ENCODE results near the gene BICDL2. TPM values are rescaled to one million over a fixed set of nuclear protein-coding genes. Genes with fewer than 3 reads are reported as not detected.

The BICDL2 gene
- total and polyA plus RNA-seq, 2 donors (not counting 1 experiment from before 2014, with no cell fraction given), result not detected

GRCh38 chr16:3023415-3023668 is 13.4 kb downstream of the BICDL2 start:
- peak overlapping the region; percentile 78 for H3K9ac ChIP-seq (ENCODE audit: insufficient read depth, low read length)
- peaks cover 27% of the 10 kb centered on the region for H3K36me3 ChIP-seq (ENCODE audit: control insufficient read depth, insufficient read depth, low read length)
- H3K79me2 ChIP-seq (ENCODE audit: control insufficient read depth, insufficient read depth, low read length), result peaks cover 2% of the 10 kb centered on the region
- H4K20me1 ChIP-seq (ENCODE audit: control insufficient read depth, extremely low read depth, insufficient read depth, low read length), result no peaks in the 10 kb centered on the region
- no peak overlapping the region for H2AFZ ChIP-seq (ENCODE audit: low read length)
- TF ChIP-seq CTCF (conservative IDR thresholded peaks at IDR 0.05 in 1 of 2, IDR thresholded peaks at IDR 0.05 in 1 of 2; ENCODE audit: low read depth in 1 of 2, low read length in 2 of 2), result no peak
- TF ChIP-seq EZH2 (IDR thresholded peaks at IDR 0.05; ENCODE audit: low read length, missing control alignments), result no peak
- peak overlapping the region; percentile 99 for H3K4me2 ChIP-seq (ENCODE audit: extremely low read depth, insufficient read depth, low read length)
- H3K4me1 ChIP-seq (ENCODE audit: control insufficient read depth, extremely low read depth, insufficient read depth, low read length), result peaks cover 7% of the 10 kb centered on the region
- peak overlapping the region; percentile 99 for H3K27ac ChIP-seq (ENCODE audit: insufficient read depth, low read length)
- H3K9me3 ChIP-seq (ENCODE audit: control insufficient read depth, insufficient read depth, low read depth, low read length), result no peaks in the 10 kb centered on the region
- H3K4me3 ChIP-seq (replicated peaks in 1 of 4; ENCODE audit: control extremely low read depth in 1 of 4, insufficient read depth in 1 of 4, low read depth in 3 of 4, low read length in 4 of 4), result peak overlapping the region; percentile 51 to 100 (median 82)
- no peaks in the 10 kb centered on the region for H3K27me3 ChIP-seq (ENCODE audit: control insufficient read depth, insufficient read depth, low read length)
- peak in 1 of 2 donors; percentile 56 for DNase-seq (ENCODE audit: low read depth in 2 of 2)

- Histone ChIP-seq H3K4me2 (ENCODE audit: extremely low read depth, insufficient read depth, low read length) (peak overlapping the region; percentile 99), H3K4me3 (replicated peaks in 1 of 4; ENCODE audit: control extremely low read depth in 1 of 4, insufficient read depth in 1 of 4, low read depth in 3 of 4, low read length in 4 of 4) (peak overlapping the region; percentile 51 to 100 (median 82)), H3K79me2 (ENCODE audit: control insufficient read depth, insufficient read depth, low read length) (peaks cover 2% of the 10 kb centered on the region), H3K36me3 (ENCODE audit: control insufficient read depth, insufficient read depth, low read length) (peaks cover 25% of the 10 kb centered on the region), H3K9ac (ENCODE audit: insufficient read depth, low read length) (peak overlapping the region; percentile 78), H3K27me3 (ENCODE audit: control insufficient read depth, insufficient read depth, low read length) (no peaks in the 10 kb centered on the region), H2AFZ (ENCODE audit: low read length) (no peak overlapping the region), H3K9me3 (ENCODE audit: control insufficient read depth, insufficient read depth, low read depth, low read length) (no peaks in the 10 kb centered on the region), H3K4me1 (ENCODE audit: control insufficient read depth, extremely low read depth, insufficient read depth, low read length) (peaks cover 7% of the 10 kb centered on the region), H4K20me1 (ENCODE audit: control insufficient read depth, extremely low read depth, insufficient read depth, low read length) (no peaks in the 10 kb centered on the region), H3K27ac (ENCODE audit: insufficient read depth, low read length) (peak overlapping the region; percentile 99)
- TF ChIP-seq CTCF (conservative IDR thresholded peaks at IDR 0.05 in 1 of 2, IDR thresholded peaks at IDR 0.05 in 1 of 2; ENCODE audit: low read depth in 1 of 2, low read length in 2 of 2), result no peak
- no peak for TF ChIP-seq EZH2 (IDR thresholded peaks at IDR 0.05; ENCODE audit: low read length, missing control alignments)
- DNase-seq (ENCODE audit: low read depth in 2 of 2), result peak in 1 of 2 donors; percentile 14
Measured at GRCh38 chr16:3022684-3023414, 13.9 kb downstream of the BICDL2 start.

- Histone ChIP-seq H3K36me3 (ENCODE audit: control insufficient read depth, insufficient read depth, low read length) (peaks cover 24% of the 10 kb centered on the region), H2AFZ (ENCODE audit: low read length) (no peak overlapping the region), H4K20me1 (ENCODE audit: control insufficient read depth, extremely low read depth, insufficient read depth, low read length) (no peaks in the 10 kb centered on the region), H3K27me3 (ENCODE audit: control insufficient read depth, insufficient read depth, low read length) (no peaks in the 10 kb centered on the region), H3K4me1 (ENCODE audit: control insufficient read depth, extremely low read depth, insufficient read depth, low read length) (peaks cover 7% of the 10 kb centered on the region), H3K79me2 (ENCODE audit: control insufficient read depth, insufficient read depth, low read length) (peaks cover 2% of the 10 kb centered on the region), H3K27ac (ENCODE audit: insufficient read depth, low read length) (peak overlapping the region; percentile 99), H3K9ac (ENCODE audit: insufficient read depth, low read length) (peak overlapping the region; percentile 99), H3K4me3 (replicated peaks in 1 of 4; ENCODE audit: control extremely low read depth in 1 of 4, insufficient read depth in 1 of 4, low read depth in 3 of 4, low read length in 4 of 4) (peak overlapping the region; percentile 68 to 100 (median 96)), H3K9me3 (ENCODE audit: control insufficient read depth, insufficient read depth, low read depth, low read length) (no peaks in the 10 kb centered on the region), H3K4me2 (ENCODE audit: extremely low read depth, insufficient read depth, low read length) (peak overlapping the region; percentile 99)
- TF ChIP-seq EZH2 (IDR thresholded peaks at IDR 0.05; ENCODE audit: low read length, missing control alignments) (no peak), CTCF (conservative IDR thresholded peaks at IDR 0.05 in 1 of 2, IDR thresholded peaks at IDR 0.05 in 1 of 2; ENCODE audit: low read depth in 1 of 2, low read length in 2 of 2) (no peak)
- peak; percentile 93 to 96 for DNase-seq (ENCODE audit: low read depth in 2 of 2)
Measured at GRCh38 chr16:3022208-3022683, 14.5 kb downstream of the BICDL2 start.

Measured in fibroblast of lung (primary cell).